Activated CD4-positive, CD25-positive, alpha-beta regulatory T cell treated with anti-CD3 and anti-CD28 coated beads, Interleukin-2, amount 50 U/mL, for 24 hours (primary cell): ENCODE measurements around the gene UAP1L1.
"Not testable (repeated sequence)": the region's sequence is repeated elsewhere in the genome, so short reads cannot be mapped to it uniquely, and the experiment has no call there.

Experiments
- ATAC-seq, 2 donors: fragments of 150-1000 bp; cut with Tn5 transposase; one replicate each; pipeline ENCODE4 v1.10.0; 2021; ENCODE audit warnings: mild to moderate bottlenecking in 1 of 2, moderate library complexity in 1 of 2

Gene UAP1L1

DNA sequence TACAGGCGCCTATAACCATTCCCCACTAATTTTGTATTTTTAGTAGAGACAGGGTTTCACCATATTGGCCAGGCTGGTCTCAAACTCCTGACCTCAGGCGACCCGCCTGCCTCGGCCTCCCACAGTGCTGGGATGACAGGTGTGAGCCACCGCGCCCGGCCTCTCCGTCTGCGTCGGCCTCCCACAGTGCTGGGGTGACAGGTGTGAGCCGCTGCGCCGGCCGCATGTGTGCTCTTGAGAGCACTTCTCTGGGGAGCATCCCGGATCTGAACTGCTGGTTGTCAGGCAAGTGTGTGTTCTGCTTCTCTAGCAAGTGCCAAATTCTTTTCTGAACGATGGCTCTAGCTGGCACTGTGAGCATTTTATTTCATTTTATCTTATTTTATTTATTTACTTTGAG is 19.8 kb upstream of the UAP1L1 start:
- ATAC-seq: no peak

DNA sequence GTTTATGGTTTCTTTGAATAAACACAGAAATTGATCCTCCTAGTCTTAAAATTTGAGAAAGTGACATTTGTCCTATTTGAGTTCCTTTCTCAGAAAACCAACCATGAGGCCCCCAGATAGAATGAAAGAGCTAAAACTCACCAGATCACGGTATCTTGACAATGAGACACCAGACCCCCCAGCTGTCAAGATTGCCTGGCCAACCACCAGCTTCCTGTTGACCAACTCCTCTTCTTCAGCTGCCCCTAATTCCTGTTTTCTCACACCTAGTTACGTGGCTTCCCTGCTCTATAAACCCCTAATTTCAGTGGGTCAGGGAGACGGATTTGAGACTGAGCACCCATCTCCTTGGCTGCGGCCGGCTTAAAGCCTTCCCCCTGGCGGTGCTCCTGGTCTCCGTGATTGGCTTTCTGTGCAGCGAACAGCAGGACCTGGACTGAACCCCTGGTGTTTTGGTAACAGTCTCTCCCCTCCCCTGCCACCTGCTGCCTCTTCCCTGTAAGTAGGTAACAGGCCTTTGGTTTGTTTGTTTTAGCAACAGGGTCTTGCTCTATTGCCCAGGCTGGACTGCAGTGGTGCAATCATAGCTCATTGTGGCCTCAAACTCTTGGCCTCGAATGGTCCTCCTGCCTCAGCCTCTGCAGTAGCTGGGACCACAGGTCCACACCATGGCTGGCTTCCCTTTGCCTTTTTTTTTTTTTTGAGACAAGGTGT is 18.6 kb upstream of the UAP1L1 start:
- no peak for ATAC-seq

DNA sequence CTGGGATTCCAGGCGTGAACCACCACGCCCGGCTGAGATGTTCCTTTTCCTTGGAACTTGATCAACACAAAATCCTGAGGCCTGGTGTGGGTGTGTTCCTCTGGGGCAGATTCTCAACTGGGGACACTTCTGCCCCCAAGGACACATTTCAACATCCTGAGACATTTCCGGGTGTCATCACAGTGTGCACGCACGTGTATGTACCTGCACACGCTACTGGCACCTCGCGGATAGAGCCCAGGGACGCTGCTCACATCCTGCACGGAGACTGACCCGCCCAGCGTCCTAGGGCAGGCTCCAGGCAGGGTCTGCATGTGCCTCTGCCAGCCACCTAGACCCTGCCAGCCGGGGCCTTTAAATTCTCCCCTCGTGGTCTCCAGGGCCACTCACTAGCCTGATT is 14.9 kb upstream of the UAP1L1 start:
- ATAC-seq: no peak

DNA sequence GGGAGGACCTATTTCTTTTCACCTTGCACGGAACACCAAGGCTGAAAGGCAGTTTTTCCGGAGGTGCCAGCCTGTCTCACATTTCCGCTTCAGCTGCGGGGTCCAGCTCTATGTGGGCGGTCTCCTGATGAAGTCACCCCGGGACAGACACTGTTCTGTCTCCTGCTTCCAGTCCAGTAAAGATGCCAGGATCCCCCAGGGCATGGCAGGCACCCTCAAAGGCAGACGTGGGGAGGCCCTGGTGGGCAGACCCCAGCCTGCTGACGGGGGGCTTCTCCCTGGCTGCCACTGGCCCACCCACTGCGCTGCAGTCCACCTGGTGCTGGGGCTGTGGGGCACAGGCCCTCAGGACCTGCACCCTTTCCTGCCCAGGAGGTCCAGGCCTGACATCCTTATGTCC is 14.5 kb upstream of the UAP1L1 start:
- ATAC-seq: not testable (repeated sequence)

DNA sequence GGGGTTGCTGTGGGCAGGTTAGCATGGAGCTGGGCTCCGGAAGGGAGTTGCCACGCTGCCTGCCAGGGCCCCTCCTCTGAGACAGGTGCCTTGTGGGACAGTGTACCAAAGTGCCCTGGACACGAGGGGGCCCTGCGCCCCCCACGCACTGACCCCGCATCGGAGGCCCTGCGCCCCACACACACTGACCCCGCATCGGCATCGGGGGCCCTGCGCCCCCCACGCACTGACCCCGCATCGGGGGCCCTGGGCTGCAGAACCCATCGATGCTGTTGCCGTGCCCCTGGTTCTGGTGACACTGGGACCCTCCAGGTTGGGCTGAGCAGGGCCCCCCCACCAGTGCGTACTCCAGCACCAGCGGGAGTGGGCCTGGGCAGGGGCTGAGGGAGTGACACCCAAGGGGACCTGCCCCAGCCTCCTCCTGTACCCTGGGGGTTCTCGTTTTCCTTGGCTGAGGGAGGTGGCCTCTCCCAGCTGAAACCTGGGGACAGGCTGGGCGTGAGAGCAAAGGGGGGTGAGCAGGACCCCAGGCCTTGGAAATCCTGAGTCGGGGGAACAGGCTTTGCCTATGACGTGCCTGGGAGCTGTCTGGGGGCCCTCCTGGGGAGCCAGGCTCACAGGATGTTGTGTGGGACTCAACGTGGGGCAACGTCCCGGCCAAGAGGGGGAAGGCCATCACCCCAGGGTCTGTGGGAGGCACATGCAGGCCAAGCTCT is 13.8 kb upstream of the UAP1L1 start:
- ATAC-seq: no peak

DNA sequence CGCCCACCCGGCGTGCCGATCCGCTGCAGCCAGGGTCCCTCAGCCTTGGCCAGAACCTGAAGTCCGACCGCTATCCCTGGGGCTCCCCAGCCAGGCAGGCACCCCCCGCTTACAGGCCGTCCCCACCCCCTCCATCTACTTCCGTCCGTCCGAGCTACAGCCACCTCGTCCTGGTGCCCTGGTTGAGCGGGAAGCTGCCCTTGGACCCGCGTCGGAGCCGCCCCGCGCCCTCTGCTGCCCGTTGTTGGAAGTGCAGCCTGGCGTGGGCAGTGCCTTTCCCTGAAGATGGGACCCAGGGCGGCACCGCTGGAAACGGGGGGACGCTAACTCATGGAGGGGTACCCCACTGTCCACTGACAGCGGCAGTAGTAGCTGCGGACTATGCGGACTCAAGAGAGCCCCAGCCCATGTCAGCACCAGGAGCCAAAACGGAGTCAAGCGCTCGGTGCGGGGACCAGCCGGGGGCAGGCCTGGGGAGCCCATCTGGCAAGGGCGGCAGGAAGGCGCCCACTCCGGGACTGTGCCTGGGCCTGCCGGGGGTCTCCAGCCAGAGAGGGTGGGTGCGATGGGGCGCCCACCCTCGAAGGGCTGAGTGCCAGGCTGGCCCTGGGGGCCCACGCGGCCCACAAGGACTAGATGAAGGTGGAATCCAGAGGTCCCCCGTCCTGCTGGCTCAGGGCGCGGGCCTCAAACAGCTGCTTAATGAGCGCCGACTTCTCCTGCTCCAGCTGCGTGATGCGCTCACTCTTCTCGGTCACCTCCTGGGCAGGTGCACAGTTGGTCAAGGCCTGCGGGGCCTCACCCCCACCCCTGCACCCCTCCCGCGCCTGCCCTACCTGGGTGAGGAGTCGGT is 13.1 kb upstream of the UAP1L1 start:
- ATAC-seq: peak; percentile 27 to 34

DNA sequence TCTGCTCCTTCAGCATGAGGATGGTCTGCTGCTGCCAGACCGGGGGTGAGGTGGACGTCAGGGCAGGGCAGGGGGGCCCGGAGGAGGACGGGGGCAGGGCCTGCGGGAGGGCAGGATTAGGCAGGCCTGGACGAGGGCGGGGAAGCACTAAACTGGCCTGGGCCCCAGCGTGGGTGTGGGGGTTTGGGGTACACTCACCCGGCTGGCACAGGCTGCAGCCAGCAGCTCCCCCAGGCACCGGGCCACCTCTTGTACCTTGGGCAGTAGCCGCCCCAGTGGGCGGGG is 12.5 kb upstream of the UAP1L1 start:
- ATAC-seq: no peak

DNA sequence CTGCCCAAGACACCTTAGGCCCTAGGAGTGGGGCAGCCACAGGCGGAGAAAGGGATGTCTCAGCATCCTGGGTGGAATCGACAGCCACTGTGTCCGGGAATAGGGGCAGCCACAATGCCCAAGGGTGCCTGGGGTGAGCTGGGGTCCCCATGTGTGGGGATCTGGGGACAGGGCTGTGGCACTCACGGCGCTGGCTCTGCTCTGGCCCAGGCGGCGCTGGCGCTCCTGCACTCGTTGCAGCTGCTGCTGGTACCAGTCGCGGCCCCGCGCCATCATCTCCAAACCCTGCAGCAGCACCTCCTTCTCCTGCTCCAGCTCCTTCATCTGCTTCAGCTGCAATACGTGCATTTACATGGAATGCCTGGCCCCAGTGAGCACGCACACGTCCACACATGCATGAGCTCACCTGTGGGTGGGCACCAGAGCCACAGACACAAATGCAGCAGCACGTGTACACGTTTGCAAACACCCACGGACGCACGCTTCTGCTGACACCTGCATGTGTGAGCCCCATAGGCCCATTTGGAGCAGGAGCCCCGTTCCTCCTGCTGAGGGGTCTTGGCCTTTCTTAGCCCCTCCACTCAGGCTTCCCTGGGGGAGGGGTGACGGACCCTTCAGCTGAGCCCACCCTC is 11.9 kb upstream of the UAP1L1 start:
- ATAC-seq: no peak

DNA sequence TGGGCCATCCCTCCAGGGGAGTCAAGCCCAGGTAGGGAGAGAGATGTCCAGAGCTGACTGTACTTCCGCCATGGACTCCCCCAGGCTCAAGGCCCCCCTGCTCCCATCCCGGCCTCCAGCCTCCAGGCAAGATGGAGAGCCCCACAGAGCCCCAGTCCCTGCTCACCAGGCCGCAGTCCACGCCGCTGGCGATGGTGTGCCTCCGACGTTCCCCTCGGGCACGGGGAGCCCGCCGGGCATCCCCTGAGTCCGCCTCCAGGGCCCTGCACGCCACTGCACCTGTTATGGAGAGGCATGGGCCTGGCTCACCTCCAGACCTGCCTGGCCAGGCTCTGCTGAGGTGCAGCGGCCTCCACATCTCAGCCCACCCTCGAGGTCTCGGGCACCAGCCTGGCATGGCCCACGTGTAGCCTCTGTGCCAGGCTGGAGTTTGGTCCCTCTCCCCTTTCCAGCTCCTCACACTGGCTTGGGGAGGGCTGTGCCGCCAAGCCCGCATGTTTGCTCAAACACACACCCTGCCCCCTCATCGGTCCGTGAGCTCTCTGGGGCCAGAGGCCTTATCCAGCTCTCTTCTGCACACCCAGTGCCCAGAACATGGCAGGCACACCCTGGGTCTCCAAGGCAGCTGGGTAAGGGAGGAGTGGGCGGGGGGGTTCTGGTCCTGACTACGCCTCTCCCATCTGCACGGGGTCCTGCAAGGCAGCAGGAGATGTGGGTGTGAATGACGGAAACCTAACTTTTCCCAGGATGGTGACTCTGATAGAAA is 11.0 kb upstream of the UAP1L1 start:
- ATAC-seq: no peak

DNA sequence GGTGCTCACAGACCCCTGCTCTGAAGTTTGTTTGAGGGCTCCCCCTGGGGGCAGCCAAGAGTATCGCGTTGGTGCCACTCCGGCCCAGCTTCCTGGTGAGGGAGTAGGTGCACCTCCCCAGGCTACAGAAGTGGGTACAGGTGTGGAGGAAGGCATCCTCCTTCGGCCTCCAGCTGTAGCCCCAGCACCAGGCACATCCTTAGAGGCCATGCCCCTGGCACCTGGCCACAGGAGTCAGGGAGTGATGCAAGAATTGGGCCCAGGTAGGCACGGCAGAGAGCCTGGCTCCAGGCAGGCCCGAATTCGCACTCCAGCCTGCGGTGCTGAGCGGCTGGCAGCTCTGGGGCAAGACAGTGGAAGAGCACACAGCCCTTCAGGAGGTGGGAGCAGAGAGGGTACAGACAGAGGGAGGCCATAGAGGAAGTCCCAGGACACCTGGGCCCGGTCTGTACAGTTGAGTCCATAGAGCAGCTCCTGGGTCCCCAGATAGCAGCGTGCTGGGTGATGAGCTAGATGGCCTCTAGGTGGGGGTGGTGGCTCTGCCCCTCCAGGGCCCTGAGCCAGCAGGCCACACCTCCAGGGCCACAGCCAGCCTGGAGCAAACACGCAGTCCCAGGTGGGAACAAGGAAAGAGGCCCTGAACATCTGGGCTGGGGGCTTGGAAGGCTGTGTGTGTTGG is 9.3 kb upstream of the UAP1L1 start:
- ATAC-seq: peak; percentile 59 to 60

DNA sequence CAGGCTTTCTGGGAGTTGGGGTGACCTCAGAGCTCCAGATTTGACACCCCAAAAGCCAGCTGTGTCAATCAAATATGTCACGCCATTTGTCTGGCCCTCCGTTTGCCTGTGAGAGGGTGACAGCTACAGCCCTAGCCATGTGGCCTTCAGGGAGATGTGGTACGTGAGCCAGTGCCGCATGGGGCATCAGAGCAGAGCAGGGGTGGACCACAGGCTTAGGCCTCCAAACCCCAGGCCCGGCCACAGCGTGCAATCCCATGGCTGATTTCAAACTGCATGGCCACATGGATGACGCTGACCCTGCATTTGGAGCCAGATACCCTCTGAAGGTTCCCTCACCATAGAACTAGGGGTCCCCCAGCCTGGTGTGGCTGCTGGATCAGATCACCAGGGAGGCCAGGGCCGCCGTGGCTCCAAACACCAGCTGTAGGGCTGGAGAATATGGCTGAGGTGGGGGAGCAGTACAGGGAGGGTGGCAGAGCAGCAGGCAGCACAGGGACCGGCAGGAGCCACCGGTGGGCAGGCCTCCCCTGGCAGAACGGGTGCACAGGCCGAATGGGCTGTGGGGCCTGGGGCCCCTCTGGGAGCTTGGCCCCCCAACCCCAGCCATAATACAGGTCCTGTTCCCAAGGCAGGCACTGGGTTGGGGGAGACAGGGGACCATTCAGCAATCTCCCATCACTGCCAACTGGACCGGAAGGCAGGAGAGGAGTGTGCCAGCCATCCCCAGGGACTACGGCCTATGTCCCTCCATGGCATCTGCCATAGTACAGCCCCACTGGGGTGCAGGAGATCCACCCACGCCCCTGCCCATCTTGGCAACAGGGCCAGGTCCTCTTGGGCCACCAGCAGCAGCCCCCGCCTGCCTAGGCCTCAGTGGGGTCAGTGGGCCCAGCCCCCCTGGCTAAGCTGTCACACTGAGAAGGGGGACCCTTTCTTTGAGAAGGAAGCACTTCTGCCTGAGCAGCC is 8.5 kb upstream of the UAP1L1 start:
- no peak for ATAC-seq

DNA sequence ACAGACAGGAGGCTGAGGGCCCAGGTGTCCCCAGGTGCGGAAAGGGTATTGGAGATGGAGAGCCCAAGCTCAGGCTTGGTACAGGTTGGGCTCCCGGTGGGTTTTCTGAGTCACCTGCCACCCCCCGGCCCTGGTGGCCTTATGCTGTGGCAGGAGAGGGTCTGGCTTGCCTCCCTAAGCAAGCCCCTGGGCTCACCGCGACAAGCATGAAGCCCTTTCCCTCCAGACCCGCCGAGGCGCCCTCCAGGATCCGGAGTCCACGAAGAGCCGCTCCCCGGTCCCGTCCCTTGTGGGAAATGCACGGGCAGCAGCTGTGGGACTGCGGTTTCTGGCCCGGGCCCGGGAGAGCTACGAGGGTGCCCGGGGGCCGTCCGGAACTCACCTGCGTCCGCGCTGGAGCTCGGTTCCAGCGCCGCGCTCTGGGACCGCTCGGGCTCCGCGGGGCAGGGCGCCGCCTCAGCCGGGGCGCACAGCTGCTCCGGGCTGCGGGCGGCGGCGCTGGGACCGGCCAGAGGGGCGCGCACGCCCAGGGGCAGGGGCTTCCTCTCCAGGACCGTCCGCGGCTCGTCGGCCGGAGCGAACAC is 7.7 kb upstream of the UAP1L1 start:
- no peak for ATAC-seq

DNA sequence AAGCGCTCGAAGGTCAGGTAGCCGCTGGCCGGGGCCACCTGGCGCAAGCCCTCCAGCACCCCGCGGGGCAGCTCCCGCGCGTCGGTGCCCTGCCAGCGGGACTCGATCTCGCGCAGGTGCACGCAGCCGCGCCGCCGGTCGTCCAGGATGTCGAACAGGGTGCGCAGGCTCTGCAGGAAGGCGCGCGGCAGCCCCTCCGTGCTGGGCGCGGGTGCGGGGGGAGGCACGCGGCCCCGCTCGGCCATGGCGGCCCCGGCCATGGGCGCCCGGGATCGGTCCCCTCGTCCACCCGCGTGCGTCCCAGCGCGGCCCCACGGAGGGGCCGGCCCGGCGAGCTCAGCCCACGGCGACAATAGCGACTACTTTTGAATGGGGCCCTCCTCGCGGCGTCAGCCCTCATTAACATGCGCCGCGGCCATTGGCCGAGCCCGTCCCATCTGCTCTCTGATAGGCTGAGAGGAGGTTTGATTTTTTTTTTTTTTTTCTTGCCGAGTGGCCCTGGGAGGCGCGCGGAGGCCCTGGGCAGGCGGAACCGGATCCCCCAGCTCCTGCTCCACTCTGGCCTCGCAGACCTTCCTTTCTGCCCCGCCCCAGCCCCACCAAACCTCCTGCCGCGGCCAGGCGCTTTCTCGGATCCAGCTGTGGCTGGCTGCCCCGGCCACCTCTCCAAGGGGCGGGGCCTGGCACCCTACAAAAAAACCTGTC is 7.0 kb upstream of the UAP1L1 start, which contains the start of gene SAPCD2:
SAPCD2 (minus strand) TSS at position 357 of the 705 bp plus-strand sequence; CDS start at position 260, 97 bp downstream.
- peak; percentile 92 to 96 for ATAC-seq

DNA sequence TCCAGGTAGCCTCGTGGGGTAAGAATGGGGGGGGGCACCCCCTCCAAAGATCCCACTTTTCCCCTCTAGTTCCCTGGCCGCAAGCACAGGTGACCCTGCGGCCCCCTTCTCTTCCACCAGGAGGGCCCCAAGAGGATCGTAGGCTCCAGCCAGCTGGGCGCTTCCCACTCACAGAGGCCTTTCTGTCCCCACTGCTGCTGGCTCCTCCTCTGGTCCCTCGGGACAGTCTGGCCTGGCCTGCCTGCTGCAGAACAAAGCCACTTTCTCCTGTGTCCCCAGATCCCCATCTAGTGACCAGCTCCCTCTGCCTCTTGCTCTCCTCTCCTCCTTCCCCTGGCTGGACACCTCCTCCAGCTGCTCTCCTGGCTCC is 6.4 kb upstream of the UAP1L1 start:
- no peak for ATAC-seq

DNA sequence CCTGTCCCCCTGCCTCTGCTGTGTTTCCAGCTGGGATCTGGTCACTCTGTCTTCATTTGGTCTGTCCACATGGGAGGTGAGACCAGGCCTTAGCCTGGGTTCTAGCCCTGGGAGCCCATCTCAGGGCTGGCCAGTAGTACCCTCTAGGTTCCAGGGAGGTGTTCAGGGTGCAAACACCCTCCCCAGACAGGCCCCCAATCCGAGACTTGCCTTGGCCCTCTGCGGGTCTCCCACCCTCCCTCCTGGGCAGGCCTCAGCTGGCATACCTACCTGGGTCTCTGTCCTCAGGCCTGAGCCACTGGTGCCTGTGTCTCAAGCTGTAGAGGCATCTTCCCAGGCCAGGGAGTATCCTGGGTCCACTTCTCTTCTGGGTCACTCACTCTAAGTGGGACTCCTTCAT is 6.0 kb upstream of the UAP1L1 start:
- ATAC-seq: no peak

DNA sequence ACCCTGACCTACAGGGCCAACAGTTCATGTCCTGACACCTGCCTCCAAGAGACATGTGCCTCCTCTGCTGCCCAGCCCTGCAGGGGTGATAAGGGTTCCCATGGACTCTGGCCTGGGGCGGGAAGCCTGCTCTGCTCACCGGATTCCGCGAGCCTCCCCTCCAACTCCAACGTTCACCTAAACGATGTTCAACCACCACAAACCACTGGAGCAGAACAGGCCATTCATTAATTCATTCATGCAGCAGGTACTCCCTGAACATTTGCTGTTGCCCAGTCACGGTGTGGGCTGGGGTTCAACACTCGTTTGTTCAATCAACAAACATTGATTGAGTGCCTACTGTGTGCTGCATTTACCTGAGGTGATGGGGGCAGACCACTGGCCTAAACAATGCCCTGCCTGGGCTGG is 3.3 kb upstream of the UAP1L1 start:
- no peak for ATAC-seq

DNA sequence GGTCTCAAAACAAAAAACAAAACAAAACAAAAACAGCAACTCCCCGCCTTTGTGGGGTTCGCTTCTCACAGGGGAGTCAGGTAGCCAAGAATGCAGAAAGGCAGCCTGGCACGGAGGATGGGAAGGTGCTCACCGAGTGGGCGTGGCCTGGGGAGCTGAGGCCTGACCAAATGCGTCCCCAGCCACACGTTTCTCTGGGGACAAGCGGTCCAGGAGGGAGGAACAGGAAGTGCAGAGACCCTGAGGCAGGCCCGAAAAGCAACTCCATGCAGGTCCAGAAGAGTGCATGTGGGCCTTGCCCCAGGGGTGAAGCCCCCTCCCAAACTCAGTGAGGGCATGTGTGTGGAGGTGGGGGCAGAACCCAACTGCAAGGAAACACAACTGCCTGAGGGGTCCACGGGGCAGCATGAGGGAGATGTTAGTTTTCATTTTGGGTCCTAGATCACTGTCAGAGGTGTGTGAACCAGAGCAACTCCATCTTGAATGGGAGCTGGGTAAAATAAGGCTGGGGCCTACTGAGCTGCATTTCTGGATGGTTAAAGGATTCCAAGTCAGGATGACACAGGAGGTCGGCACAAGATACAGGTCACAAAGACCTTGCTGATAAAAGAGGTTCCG is 2.6 kb upstream of the UAP1L1 start:
- no peak for ATAC-seq

DNA sequence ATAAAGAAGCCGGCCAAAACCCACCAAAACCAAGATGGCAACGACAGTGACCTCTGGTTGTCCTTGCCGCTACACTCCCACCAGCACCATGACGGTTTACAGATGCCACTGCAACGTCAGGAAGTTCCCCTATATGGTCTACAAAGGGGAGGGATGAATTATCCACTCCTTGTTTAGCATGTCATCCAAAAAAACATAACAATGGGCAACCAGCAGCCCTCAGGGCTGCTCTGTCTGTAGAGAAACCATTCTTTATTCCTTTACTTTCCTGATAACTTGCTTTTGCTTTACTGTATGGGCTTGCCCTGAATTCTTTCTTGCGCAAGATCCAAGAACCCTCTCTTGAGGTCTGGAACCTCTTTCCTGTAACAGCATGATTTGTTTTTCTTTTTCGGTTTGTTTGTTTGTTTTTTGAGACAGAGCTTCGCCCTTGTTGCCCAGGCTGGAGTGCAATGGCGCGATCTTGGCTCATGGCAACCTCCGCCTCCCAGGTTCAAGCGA is 2.0 kb upstream of the UAP1L1 start:
- no peak for ATAC-seq

DNA sequence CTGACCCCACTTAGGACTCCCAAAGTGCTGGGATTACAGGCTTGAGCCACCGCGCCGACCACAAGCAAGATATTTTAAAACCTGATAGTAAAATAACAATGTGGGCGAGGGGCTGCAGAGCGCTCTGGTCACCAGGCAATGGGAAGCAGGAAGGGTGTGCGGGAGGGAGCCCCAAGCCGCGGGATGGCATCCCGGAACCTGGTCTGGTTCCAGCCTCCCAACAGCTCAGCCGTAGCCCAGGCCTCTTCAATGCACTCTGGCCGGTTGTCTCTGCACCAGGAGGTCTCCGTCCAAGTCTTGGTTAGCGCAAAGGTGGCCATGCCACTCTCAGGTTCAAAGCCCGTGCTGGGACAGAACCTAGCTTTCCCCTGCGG is 694 bp upstream of the UAP1L1 start:
- no peak for ATAC-seq
